Lower leg skin (tissue), 4 donors: Measurements from ENCODE around the gene RNF144A. TPM values are rescaled to one million over a fixed set of nuclear protein-coding genes. Genes with fewer than 3 reads are reported as not detected.

Source experiments
- DNase-seq, 2 donors: peaks; one replicate each; pipeline ENCODE4 v3.0.0-alpha.2; 2019; ENCODE audit warnings: low spot score in 2 of 2
- H3K4me3 ChIP-seq: fragments of 200-600 bp; sonication (generic); 2 replicates; pipeline ENCODE4 v1.5.1; 2017; ENCODE audit warnings: mild to moderate bottlenecking, low read depth; ENCODE audit not compliant: poor library complexity, severe bottlenecking
- CTCF ChIP-seq, 3 donors: fragments of 450-650 bp; IDR thresholded peaks; one replicate each; pipeline ENCODE4 v1.5.1; 2016; ENCODE audit warnings: antibody characterized with exemption in 3 of 3, mild to moderate bottlenecking in 3 of 3, moderate library complexity in 2 of 3
- POLR2A ChIP-seq, 2 donors: fragments of 450-650 bp; IDR thresholded peaks; one replicate each; pipeline ENCODE4 v1.6.1; 2016 to 2017; ENCODE audit warnings: antibody characterized with exemption in 2 of 2, mild to moderate bottlenecking in 1 of 2, moderate library complexity in 1 of 2
- WGBS, 2 donors: methylation state at CpG; one replicate each; pipeline ENCODE4 v1.1.5; 2018; 5-methylcytosine and 5-hydroxymethylcytosine counted together
- intact Hi-C: fragments of 100-400 bp; cut with DNase I; formaldehyde crosslinking; loops from one replicate; pipeline ENCODE4 v1.15.0; 2023; ENCODE audit warnings: low total_unique reads
- total RNA-seq, 4 donors: library from RNA; depleted of rRNA; stranded (reverse); fragments of >200 nt; gene quantifications; one replicate each; pipeline ENCODE4 v1.1.0, GENCODE V29; 2016

Gene RNF144A
- total RNA-seq, 4 donors from 2014 or later, result 5.2 to 10.9 (median 7.6) TPM

GRCh38 chr2:6930923-6931647 lies 13.9 kb downstream of the RNF144A start:
- 91 to 96% methylated on average over 4 of the region's 4 CpGs for WGBS, 2 donors
- no peak for DNase-seq
- H3K4me3 ChIP-seq, result no peak overlapping the region
- intact Hi-C loops, result no loop called here
- TF ChIP-seq POLR2A (IDR thresholded peaks at IDR 0.05) (no peak), CTCF (IDR thresholded peaks at IDR 0.05) (no peak)

GRCh38 chr2:6931753-6932152 lies 14.5 kb downstream of the RNF144A start:
- DNase-seq, result no peak
- H3K4me3 ChIP-seq, result no peak overlapping the region
- TF ChIP-seq POLR2A (IDR thresholded peaks at IDR 0.05) (no peak), CTCF (IDR thresholded peaks at IDR 0.05) (no peak)
- intact Hi-C loops, result no loop called here
- WGBS, 2 donors, result 79 to 92% methylated on average over 1 of the region's 1 CpG

GRCh38 chr2:6932206-6932605 lies 15.0 kb downstream of the RNF144A start:
- intact Hi-C loops, result no loop called here
- no peak overlapping the region for H3K4me3 ChIP-seq
- no peak for DNase-seq
- 96 to 97% methylated on average over 1 of the region's 1 CpG for WGBS, 2 donors
- TF ChIP-seq POLR2A (IDR thresholded peaks at IDR 0.05), result no peak
- no peak for TF ChIP-seq CTCF (IDR thresholded peaks at IDR 0.05)

GRCh38 chr2:6932828-6933227 lies 15.6 kb downstream of the RNF144A start:
- intact Hi-C loops, result no loop called here
- H3K4me3 ChIP-seq, result no peak overlapping the region
- TF ChIP-seq CTCF (IDR thresholded peaks at IDR 0.05), result no peak
- no peak for TF ChIP-seq POLR2A (IDR thresholded peaks at IDR 0.05)
- DNase-seq, result no peak
- 87 to 88% methylated on average over 7 of the region's 7 CpGs for WGBS, 2 donors

- 60 to 74% methylated on average over 3 of the region's 3 CpGs for WGBS, 2 donors
- H3K4me3 ChIP-seq, result no peak overlapping the region
- TF ChIP-seq POLR2A (IDR thresholded peaks at IDR 0.05), result no peak
- TF ChIP-seq CTCF (IDR thresholded peaks at IDR 0.05), result no peak
- no peak for DNase-seq
- intact Hi-C loops, result no loop called here
These were observed 16.7 kb downstream of the RNF144A start for GRCh38 chr2:6933911-6934310.

- 85 to 96% methylated on average over 1 of the region's 1 CpG for WGBS, 2 donors
- TF ChIP-seq POLR2A (IDR thresholded peaks at IDR 0.05) (no peak), CTCF (IDR thresholded peaks at IDR 0.05) (no peak)
- intact Hi-C loops, result no loop called here
These were observed 17.1 kb downstream of the RNF144A start for GRCh38 chr2:6934345-6934744.

More at GRCh38 chr2:6934345-6934744, 17.1 kb downstream of the RNF144A start:
- no peak overlapping the region for H3K4me3 ChIP-seq
- no peak for DNase-seq
